Measurements from ENCODE around the gene DYNC1H1.

The DYNC1H1 gene

DNA sequence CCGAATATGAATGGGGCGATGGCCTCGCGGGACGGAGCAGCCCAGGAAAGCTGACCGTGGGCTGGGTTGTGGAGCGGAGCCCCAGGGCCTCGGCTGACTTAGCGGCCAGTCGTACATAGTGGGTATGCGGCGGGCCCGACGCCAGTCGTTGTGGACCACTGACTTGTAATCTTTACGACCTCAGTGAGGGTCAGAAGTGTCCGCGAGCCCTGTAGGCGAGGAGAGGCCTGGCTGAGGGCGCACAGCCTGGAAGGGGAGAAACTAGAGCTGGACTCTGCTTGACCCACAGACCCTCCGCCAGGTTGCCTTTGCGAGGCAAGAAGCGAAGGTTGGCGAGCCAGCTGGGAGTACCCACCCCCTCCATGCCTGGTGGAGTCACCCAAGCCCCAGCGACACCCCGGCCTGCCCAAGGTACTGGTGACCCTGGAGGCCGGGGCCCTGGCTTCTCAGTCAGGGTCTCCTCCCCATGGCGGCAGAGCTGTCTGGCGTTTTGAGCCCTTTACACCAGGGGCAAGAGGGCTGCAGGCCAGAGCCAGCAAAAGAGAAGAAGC is 15.6 kb upstream of the DYNC1H1 start:
- peak overlapping the region; percentile 55 for H2BK5ac ChIP-seq (ENCODE audit: low read length)
- peak overlapping the region; percentile 24 for H2BK120ac ChIP-seq (ENCODE audit: low read depth, low read length)
- no peaks in the 10 kb centered on the region for H3K27me3 ChIP-seq (ENCODE audit: control insufficient read depth in 3 of 3, insufficient read depth in 3 of 3, low read depth in 1 of 3, low read length in 3 of 3)
- peaks cover 0 to 7% of the 10 kb centered on the region in 2 donors for H3K4me1 ChIP-seq (ENCODE audit: control insufficient read depth in 2 of 2, insufficient read depth in 1 of 2, low read depth in 1 of 2, low read length in 2 of 2)
- H3K79me1 ChIP-seq (ENCODE audit: low read depth, low read length) = peaks cover 7% of the 10 kb centered on the region
- no CpG with 5 or more reads among the region's 29 CpGs for WGBS, 2 donors (ENCODE audit: extremely low coverage in 2 of 2, insufficient read length in 2 of 2, insufficient replicate concordance in 1 of 2)
- peak overlapping the region; percentile 91 for H2BK15ac ChIP-seq (ENCODE audit: low read length)
- H3K9ac ChIP-seq (ENCODE audit: low read depth, low read length, poor library complexity) = peak overlapping the region; percentile 87
- peak overlapping the region; percentile 100 for H3K4me2 ChIP-seq (ENCODE audit: insufficient read depth, low read length, poor library complexity, severe bottlenecking)
- no peak overlapping the region for H3K4ac ChIP-seq (ENCODE audit: low read length)
- H3K18ac ChIP-seq (ENCODE audit: low read length) = peak overlapping the region; percentile 93
- H3K36me3 ChIP-seq (replicated peaks in 1 of 2; ENCODE audit: control insufficient read depth in 2 of 2, insufficient read depth in 2 of 2, low read length in 2 of 2) = no peaks in the 10 kb centered on the region
- H4K8ac ChIP-seq (ENCODE audit: low read depth, low read length) = peak overlapping the region; percentile 86
- peak overlapping the region; percentile 8 for H3K23ac ChIP-seq (ENCODE audit: low read depth, low read length, poor library complexity)
- peak overlapping the region; percentile 47 for H3K14ac ChIP-seq (ENCODE audit: low read length)
- peak overlapping the region; percentile 92 for H4K91ac ChIP-seq (ENCODE audit: low read depth, low read length, poor library complexity)
- DNase-seq (ENCODE audit: low spot score) = no peak
- peak overlapping the region; percentile 91 for H2AFZ ChIP-seq (ENCODE audit: low read length)
- peak overlapping the region; percentile 90 to 95 for H3K4me3 ChIP-seq (ENCODE audit: low read length in 2 of 2)
- peak overlapping the region; percentile 99 for H2AK5ac ChIP-seq (ENCODE audit: low read depth, low read length)
- H3K9me3 ChIP-seq (replicated peaks in 1 of 2; ENCODE audit: control insufficient read depth in 2 of 2, insufficient read depth in 1 of 2, low read depth in 1 of 2, low read length in 2 of 2) = no peaks in the 10 kb centered on the region
- H3K27ac ChIP-seq (replicated peaks; ENCODE audit: low read length) = peak overlapping the region; percentile 14
- no peak overlapping the region for H2BK12ac ChIP-seq (ENCODE audit: low read length)

DNA sequence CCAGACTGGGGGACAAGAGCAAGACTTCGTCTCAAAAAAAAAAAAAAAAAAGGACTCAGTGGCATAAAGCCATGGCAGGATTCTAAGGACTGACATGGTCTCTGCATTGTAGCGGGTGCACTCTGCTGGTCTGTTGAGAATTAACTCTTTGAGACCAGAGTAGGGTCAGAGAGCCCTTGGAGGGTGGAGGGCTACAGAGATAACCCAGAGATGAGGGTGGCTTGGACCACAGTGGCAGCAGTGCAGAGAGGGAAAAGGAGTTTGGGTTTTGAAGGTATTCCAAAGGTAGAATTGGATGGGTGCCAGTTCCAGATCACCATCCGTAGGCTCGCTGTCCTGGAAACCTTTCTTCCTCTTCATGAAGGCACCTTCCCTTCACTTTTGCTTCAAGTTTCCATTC is 14.3 kb upstream of the DYNC1H1 start:
- no CpG with 5 or more reads among the region's 4 CpGs for WGBS, 2 donors (ENCODE audit: extremely low coverage in 2 of 2, insufficient read length in 2 of 2, insufficient replicate concordance in 1 of 2)
- H3K27me3 ChIP-seq (ENCODE audit: control insufficient read depth in 3 of 3, insufficient read depth in 3 of 3, low read depth in 1 of 3, low read length in 3 of 3) = no peaks in the 10 kb centered on the region
- no peak overlapping the region for H2BK120ac ChIP-seq (ENCODE audit: low read depth, low read length)
- H3K14ac ChIP-seq (ENCODE audit: low read length) = no peak overlapping the region
- H4K91ac ChIP-seq (ENCODE audit: low read depth, low read length, poor library complexity) = no peak overlapping the region
- no peak overlapping the region for H3K9ac ChIP-seq (ENCODE audit: low read depth, low read length, poor library complexity)
- no peak overlapping the region for H3K18ac ChIP-seq (ENCODE audit: low read length)
- H3K4me2 ChIP-seq (ENCODE audit: insufficient read depth, low read length, poor library complexity, severe bottlenecking) = no peak overlapping the region
- H3K23ac ChIP-seq (ENCODE audit: low read depth, low read length, poor library complexity) = no peak overlapping the region
- peak overlapping the region; percentile 68 for H2AK5ac ChIP-seq (ENCODE audit: low read depth, low read length)
- no peak overlapping the region for H3K4me3 ChIP-seq (ENCODE audit: low read length in 2 of 2)
- H2AFZ ChIP-seq (ENCODE audit: low read length) = no peak overlapping the region
- H3K9me3 ChIP-seq (replicated peaks in 1 of 2; ENCODE audit: control insufficient read depth in 2 of 2, insufficient read depth in 1 of 2, low read depth in 1 of 2, low read length in 2 of 2) = no peaks in the 10 kb centered on the region
- no peak overlapping the region for H3K27ac ChIP-seq (replicated peaks; ENCODE audit: low read length)
- H2BK5ac ChIP-seq (ENCODE audit: low read length) = no peak overlapping the region
- no peak for DNase-seq (ENCODE audit: low spot score)
- no peak overlapping the region for H2BK15ac ChIP-seq (ENCODE audit: low read length)
- peaks cover 7% of the 10 kb centered on the region for H3K79me1 ChIP-seq (ENCODE audit: low read depth, low read length)
- H2BK12ac ChIP-seq (ENCODE audit: low read length) = no peak overlapping the region
- peaks cover 0 to 7% of the 10 kb centered on the region in 2 donors for H3K4me1 ChIP-seq (ENCODE audit: control insufficient read depth in 2 of 2, insufficient read depth in 1 of 2, low read depth in 1 of 2, low read length in 2 of 2)
- no peak overlapping the region for H3K4ac ChIP-seq (ENCODE audit: low read length)
- H3K36me3 ChIP-seq (replicated peaks in 1 of 2; ENCODE audit: control insufficient read depth in 2 of 2, insufficient read depth in 2 of 2, low read length in 2 of 2) = no peaks in the 10 kb centered on the region
- peak overlapping the region; percentile 23 for H4K8ac ChIP-seq (ENCODE audit: low read depth, low read length)

DNA sequence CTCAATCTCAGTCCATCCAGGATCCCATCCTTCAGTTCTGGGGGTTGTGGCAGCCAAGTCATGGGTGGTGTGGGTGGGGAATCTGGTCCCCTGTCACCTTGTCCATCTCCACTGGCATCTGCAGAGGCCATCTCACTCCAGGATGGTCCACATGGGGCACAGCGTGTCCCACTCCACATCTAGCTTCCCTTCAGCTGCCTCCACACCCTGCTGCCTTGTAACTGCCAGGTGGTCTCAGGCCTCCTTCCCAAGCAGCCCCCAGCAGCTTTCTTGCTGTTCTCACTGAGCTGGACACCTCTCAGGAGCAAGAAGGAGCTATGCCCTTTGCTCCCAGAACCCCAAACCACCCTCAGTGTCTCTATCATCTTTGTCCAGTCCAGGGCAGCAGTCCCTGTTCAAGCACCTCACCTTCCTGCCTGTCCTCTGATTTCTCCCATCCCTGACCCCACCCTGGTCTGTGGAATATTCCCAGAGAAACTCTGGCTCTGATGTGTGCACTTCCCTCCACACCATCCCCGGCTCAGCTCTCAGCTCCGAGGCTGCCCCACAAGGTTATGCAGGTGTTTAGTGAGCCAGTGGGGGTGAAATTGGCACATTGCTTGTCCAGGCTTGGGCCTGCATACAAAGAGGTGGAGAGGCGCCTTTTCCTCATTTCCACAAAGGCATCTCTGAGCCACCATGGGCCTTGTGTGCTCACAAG is 13.7 kb upstream of the DYNC1H1 start:
- WGBS, 2 donors (ENCODE audit: extremely low coverage in 2 of 2, insufficient read length in 2 of 2, insufficient replicate concordance in 1 of 2) = no CpG with 5 or more reads among the region's 4 CpGs
- peaks cover 0 to 7% of the 10 kb centered on the region in 2 donors for H3K4me1 ChIP-seq (ENCODE audit: control insufficient read depth in 2 of 2, insufficient read depth in 1 of 2, low read depth in 1 of 2, low read length in 2 of 2)
- no peak overlapping the region for H2AFZ ChIP-seq (ENCODE audit: low read length)
- no peak overlapping the region for H2BK15ac ChIP-seq (ENCODE audit: low read length)
- no peak overlapping the region for H3K4me3 ChIP-seq (ENCODE audit: low read length in 2 of 2)
- no peak overlapping the region for H3K4ac ChIP-seq (ENCODE audit: low read length)
- H3K9me3 ChIP-seq (replicated peaks in 1 of 2; ENCODE audit: control insufficient read depth in 2 of 2, insufficient read depth in 1 of 2, low read depth in 1 of 2, low read length in 2 of 2) = no peaks in the 10 kb centered on the region
- H3K27ac ChIP-seq (replicated peaks; ENCODE audit: low read length) = no peak overlapping the region
- no peak overlapping the region for H2BK120ac ChIP-seq (ENCODE audit: low read depth, low read length)
- H4K91ac ChIP-seq (ENCODE audit: low read depth, low read length, poor library complexity) = no peak overlapping the region
- no peaks in the 10 kb centered on the region for H3K36me3 ChIP-seq (replicated peaks in 1 of 2; ENCODE audit: control insufficient read depth in 2 of 2, insufficient read depth in 2 of 2, low read length in 2 of 2)
- H3K79me1 ChIP-seq (ENCODE audit: low read depth, low read length) = peaks cover 7% of the 10 kb centered on the region
- no peaks in the 10 kb centered on the region for H3K27me3 ChIP-seq (ENCODE audit: control insufficient read depth in 3 of 3, insufficient read depth in 3 of 3, low read depth in 1 of 3, low read length in 3 of 3)
- no peak overlapping the region for H3K14ac ChIP-seq (ENCODE audit: low read length)
- no peak overlapping the region for H3K23ac ChIP-seq (ENCODE audit: low read depth, low read length, poor library complexity)
- H3K4me2 ChIP-seq (ENCODE audit: insufficient read depth, low read length, poor library complexity, severe bottlenecking) = no peak overlapping the region
- no peak overlapping the region for H2BK12ac ChIP-seq (ENCODE audit: low read length)
- no peak overlapping the region for H3K18ac ChIP-seq (ENCODE audit: low read length)
- DNase-seq (ENCODE audit: low spot score) = no peak
- peak overlapping the region; percentile 23 for H4K8ac ChIP-seq (ENCODE audit: low read depth, low read length)
- H3K9ac ChIP-seq (ENCODE audit: low read depth, low read length, poor library complexity) = peak overlapping the region; percentile 55
- peak overlapping the region; percentile 68 for H2AK5ac ChIP-seq (ENCODE audit: low read depth, low read length)
- no peak overlapping the region for H2BK5ac ChIP-seq (ENCODE audit: low read length)

DNA sequence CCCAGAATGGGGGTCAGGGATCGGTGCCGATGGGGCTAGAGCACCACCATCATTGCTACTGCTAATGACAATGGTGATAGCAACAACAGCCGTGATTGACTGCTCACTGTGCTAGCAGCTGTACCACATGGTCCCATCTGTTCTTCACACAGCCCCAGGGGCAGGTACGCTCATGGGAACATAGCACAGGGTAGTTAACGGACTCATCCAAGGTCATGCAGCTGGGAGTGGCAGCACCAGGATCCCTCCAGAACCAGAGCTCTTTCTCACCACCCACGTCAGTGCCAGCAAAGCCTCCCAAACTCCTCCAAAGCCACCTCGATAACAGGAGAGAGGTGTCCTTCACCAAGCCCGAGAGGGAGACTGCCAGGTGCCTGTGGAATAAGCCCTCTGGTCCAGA is 11.2 kb upstream of the DYNC1H1 start:
- peak overlapping the region; percentile 60 for H3K9ac ChIP-seq (ENCODE audit: low read depth, low read length, poor library complexity)
- no peak overlapping the region for H3K27ac ChIP-seq (replicated peaks; ENCODE audit: low read length)
- H2BK12ac ChIP-seq (ENCODE audit: low read length) = no peak overlapping the region
- DNase-seq (ENCODE audit: low spot score) = no peak
- H2AFZ ChIP-seq (ENCODE audit: low read length) = no peak overlapping the region
- H3K27me3 ChIP-seq (ENCODE audit: control insufficient read depth in 3 of 3, insufficient read depth in 3 of 3, low read depth in 1 of 3, low read length in 3 of 3) = no peaks in the 10 kb centered on the region
- peaks cover 0 to 7% of the 10 kb centered on the region in 2 donors for H3K4me1 ChIP-seq (ENCODE audit: control insufficient read depth in 2 of 2, insufficient read depth in 1 of 2, low read depth in 1 of 2, low read length in 2 of 2)
- no peak overlapping the region for H3K4me3 ChIP-seq (ENCODE audit: low read length in 2 of 2)
- H4K8ac ChIP-seq (ENCODE audit: low read depth, low read length) = no peak overlapping the region
- H3K4ac ChIP-seq (ENCODE audit: low read length) = no peak overlapping the region
- H2BK15ac ChIP-seq (ENCODE audit: low read length) = peak overlapping the region; percentile 71
- H2BK5ac ChIP-seq (ENCODE audit: low read length) = no peak overlapping the region
- no peak overlapping the region for H4K91ac ChIP-seq (ENCODE audit: low read depth, low read length, poor library complexity)
- H3K9me3 ChIP-seq (replicated peaks in 1 of 2; ENCODE audit: control insufficient read depth in 2 of 2, insufficient read depth in 1 of 2, low read depth in 1 of 2, low read length in 2 of 2) = no peaks in the 10 kb centered on the region
- H3K79me1 ChIP-seq (ENCODE audit: low read depth, low read length) = peaks cover 7% of the 10 kb centered on the region
- H3K36me3 ChIP-seq (replicated peaks in 1 of 2; ENCODE audit: control insufficient read depth in 2 of 2, insufficient read depth in 2 of 2, low read length in 2 of 2) = no peaks in the 10 kb centered on the region
- H3K14ac ChIP-seq (ENCODE audit: low read length) = no peak overlapping the region
- WGBS, 2 donors (ENCODE audit: extremely low coverage in 2 of 2, insufficient read length in 2 of 2, insufficient replicate concordance in 1 of 2) = no CpG with 5 or more reads among the region's 8 CpGs
- H3K4me2 ChIP-seq (ENCODE audit: insufficient read depth, low read length, poor library complexity, severe bottlenecking) = no peak overlapping the region
- no peak overlapping the region for H3K18ac ChIP-seq (ENCODE audit: low read length)
- H2BK120ac ChIP-seq (ENCODE audit: low read depth, low read length) = no peak overlapping the region
- H2AK5ac ChIP-seq (ENCODE audit: low read depth, low read length) = no peak overlapping the region
- H3K23ac ChIP-seq (ENCODE audit: low read depth, low read length, poor library complexity) = no peak overlapping the region
